Activated naive CD4-positive, alpha-beta T cell treated with anti-CD3 and anti-CD28 coated beads, Interleukin-2, amount 10 ng/mL, durations not matched to agents 7 days and 5 days (primary cell): Measurements from ENCODE around the gene IMMP2L.

Experiments
- CTCF ChIA-PET: fragments of 350-600 bp; sonication (Branson Sonifier 250); formaldehyde crosslinking; loops from one replicate; lab custom pipeline; 2021; ENCODE audit warnings: antibody characterized with exemption; lab: Charles Lee
- DNase-seq: peaks from one replicate; pipeline ENCODE4 v3.0.0-alpha.2; 2020
- H3K27ac Mint-ChIP-seq: one replicate; pipeline ENCODE4 v1.8.0; 2021; ENCODE audit warnings: mild to moderate bottlenecking, moderate library complexity, mixed read lengths
- H3K27me3 Mint-ChIP-seq: one replicate; pipeline ENCODE4 v1.8.0; 2021; ENCODE audit warnings: mild to moderate bottlenecking, mixed read lengths
- H3K36me3 Mint-ChIP-seq: one replicate; pipeline ENCODE4 v1.8.0; 2021; ENCODE audit warnings: mixed read lengths
- H3K4me1 Mint-ChIP-seq: one replicate; pipeline ENCODE4 v1.8.0; 2021; ENCODE audit warnings: mixed read lengths
- H3K4me3 Mint-ChIP-seq: one replicate; pipeline ENCODE4 v1.8.0; 2021; ENCODE audit warnings: mild to moderate bottlenecking, moderate library complexity, mixed read lengths
- H3K9me3 Mint-ChIP-seq: one replicate; pipeline ENCODE4 v1.8.0; 2021; ENCODE audit warnings: mixed read lengths

IMMP2L gene

DNA sequence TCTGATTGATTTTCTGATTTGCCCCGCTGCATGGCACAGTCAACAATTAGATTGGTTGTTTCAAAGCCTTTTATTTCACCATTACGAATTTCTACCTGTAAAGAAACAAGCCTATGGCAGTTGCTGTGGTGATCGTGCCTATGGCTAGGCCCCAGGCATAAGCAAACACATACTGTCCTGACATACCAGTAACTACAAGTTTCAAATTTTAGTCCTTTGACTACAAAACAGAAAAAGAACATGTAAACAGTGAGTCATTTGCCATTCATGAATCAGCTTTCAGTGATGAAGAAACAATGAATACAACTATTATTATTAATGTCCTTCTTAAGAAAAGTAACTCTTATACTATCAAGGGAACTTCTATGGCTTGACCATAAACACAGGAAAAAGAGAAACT, 639.4 kb downstream of the IMMP2L start:
- no peaks in the 10 kb centered on the region for H3K27me3 Mint-ChIP-seq
- peaks cover 10% of the 10 kb centered on the region for H3K36me3 Mint-ChIP-seq
- CTCF ChIA-PET, result no interaction called here
- H3K4me1 Mint-ChIP-seq, result peaks cover 23% of the 10 kb centered on the region
- no peak overlapping the region for H3K27ac Mint-ChIP-seq
- H3K9me3 Mint-ChIP-seq, result no peaks in the 10 kb centered on the region
- no peak for DNase-seq
- no peak overlapping the region for H3K4me3 Mint-ChIP-seq

GRCh38 chr7:110921595-110922151, 640.6 kb downstream of the IMMP2L start:
- Mint-ChIP-seq H3K27me3 (no peaks in the 10 kb centered on the region), H3K9me3 (no peaks in the 10 kb centered on the region), H3K36me3 (peaks cover 6% of the 10 kb centered on the region), H3K4me1 (peaks cover 15% of the 10 kb centered on the region), H3K27ac (no peak overlapping the region), H3K4me3 (no peak overlapping the region)
- CTCF ChIA-PET, result no interaction called here
- DNase-seq, result no peak

DNA sequence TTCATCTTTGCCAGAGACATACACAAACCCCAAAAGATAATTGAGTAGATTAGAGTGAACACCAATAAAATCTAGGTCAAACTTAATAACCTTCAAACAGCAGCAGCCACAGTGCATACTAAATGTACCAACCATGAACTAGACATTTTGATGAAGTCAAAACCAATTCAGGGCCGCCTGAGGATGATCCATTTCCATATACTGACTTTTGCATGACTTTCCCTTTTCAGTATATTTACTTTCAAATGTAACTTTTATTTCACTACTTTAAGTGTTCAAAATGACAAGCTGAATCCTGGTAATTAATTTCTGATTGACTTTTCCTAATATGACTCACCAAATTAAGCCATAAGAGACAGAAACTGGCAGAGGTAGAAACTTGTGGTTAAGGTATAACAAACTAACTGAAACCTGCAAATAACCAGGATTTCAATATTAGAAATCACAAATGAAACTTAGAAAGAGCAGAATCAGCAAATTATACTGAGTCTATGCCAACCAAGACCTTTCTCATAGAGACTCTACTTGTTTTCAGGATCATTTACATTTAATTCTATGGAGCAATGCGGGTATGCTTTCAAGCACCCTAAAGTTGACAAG, 643.2 kb downstream of the IMMP2L start:
- Mint-ChIP-seq H3K4me1 (peaks cover 21% of the 10 kb centered on the region), H3K4me3 (no peak overlapping the region), H3K9me3 (no peaks in the 10 kb centered on the region), H3K27ac (no peak overlapping the region), H3K36me3 (peaks cover 11% of the 10 kb centered on the region), H3K27me3 (no peaks in the 10 kb centered on the region)
- CTCF ChIA-PET, result interaction anchor here (0.8 kb wide), 1 partner anchor 13 kb away, joined by 3 read pairs; no protein-coding TSS in a partner anchor
- DNase-seq, result no peak

- no peak for DNase-seq
- Mint-ChIP-seq H3K27ac (no peak overlapping the region), H3K4me3 (no peak overlapping the region), H3K27me3 (no peaks in the 10 kb centered on the region), H3K36me3 (peaks cover 10% of the 10 kb centered on the region), H3K4me1 (peaks cover 12% of the 10 kb centered on the region), H3K9me3 (peaks cover 1% of the 10 kb centered on the region)
- CTCF ChIA-PET, result no interaction called here
Measured at GRCh38 chr7:110914263-110914662, 648.0 kb downstream of the IMMP2L start.

GRCh38 chr7:110911632-110912031, 650.7 kb downstream of the IMMP2L start:
- no peak overlapping the region for H3K4me3 Mint-ChIP-seq
- H3K4me1 Mint-ChIP-seq, result peaks cover 19% of the 10 kb centered on the region
- no peaks in the 10 kb centered on the region for H3K27me3 Mint-ChIP-seq
- CTCF ChIA-PET, result no interaction called here
- no peak for DNase-seq
- peaks cover 15% of the 10 kb centered on the region for H3K9me3 Mint-ChIP-seq
- H3K36me3 Mint-ChIP-seq, result peaks cover 23% of the 10 kb centered on the region
- no peak overlapping the region for H3K27ac Mint-ChIP-seq

DNA sequence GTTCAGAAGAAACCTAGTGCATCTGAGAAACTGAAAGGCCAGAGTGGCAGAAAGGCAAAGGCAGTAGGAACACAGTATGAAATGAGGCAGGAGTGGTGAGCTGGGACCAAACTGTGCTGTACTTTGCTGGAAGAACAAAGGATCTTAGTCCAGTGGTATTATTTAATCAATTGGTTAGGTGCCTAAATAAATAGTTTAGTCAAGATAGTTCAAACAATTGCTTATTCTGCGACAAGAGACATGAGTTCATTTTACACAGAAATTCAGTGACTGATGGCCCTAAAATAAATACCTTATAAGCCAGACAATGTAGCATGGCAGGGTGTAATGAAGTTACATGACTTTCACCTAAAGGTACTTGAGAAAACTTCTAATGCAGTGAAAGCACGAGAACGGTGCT, 653.2 kb downstream of the IMMP2L start:
- no peaks in the 10 kb centered on the region for H3K27me3 Mint-ChIP-seq
- H3K4me3 Mint-ChIP-seq, result no peak overlapping the region
- peaks cover 37% of the 10 kb centered on the region for H3K4me1 Mint-ChIP-seq
- peaks cover 33% of the 10 kb centered on the region for H3K36me3 Mint-ChIP-seq
- H3K9me3 Mint-ChIP-seq, result peaks cover 19% of the 10 kb centered on the region
- no peak overlapping the region for H3K27ac Mint-ChIP-seq
- no peak for DNase-seq
- CTCF ChIA-PET, result no interaction called here

DNA sequence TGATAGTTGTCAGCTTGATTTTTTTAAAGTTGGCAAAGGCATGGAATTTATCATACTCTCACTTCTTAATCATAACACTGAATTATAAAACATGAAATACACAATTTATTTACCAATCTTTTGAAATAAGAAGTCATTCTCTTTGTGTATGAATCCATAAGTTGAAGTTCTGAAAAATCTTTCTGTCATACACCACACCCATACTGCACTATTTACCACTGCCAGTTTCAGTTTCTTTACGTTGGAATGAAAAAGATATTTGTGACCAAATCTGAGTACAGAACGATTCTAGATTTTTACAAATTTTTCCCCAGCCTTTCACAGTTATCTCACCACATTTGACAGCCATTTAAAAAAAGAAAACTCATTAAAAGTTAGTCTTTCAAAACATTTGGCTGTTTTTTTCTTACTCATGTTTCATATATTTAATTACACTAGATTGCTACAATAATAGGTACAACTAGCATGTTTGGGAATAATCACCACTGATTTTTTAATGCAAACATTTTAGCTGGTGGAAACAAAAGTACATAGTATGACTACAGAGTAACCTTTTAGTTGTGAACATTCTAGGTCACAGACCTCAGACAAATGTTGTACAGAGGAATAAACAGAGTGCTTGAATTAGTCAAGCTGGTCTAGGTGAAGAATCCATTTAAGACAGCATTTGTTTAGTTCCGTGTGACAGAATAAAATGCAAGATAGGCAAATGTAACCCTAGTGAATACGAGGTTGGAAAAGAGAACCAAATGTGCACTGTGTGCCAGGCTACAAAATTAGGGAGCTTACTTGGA, 656.3 kb downstream of the IMMP2L start:
- H3K27me3 Mint-ChIP-seq, result no peaks in the 10 kb centered on the region
- peak overlapping the region; percentile 49 for H3K4me3 Mint-ChIP-seq
- H3K9me3 Mint-ChIP-seq, result peaks cover 28% of the 10 kb centered on the region
- H3K27ac Mint-ChIP-seq, result peak overlapping the region; percentile 88
- CTCF ChIA-PET, result interaction anchor here (0.7 kb wide), 2 partner anchors 13 to 21 kb away, joined by 3 read pairs; no protein-coding TSS in a partner anchor
- DNase-seq, result no peak
- H3K36me3 Mint-ChIP-seq, result peaks cover 41% of the 10 kb centered on the region
- H3K4me1 Mint-ChIP-seq, result peaks cover 41% of the 10 kb centered on the region

GRCh38 chr7:110898516-110898915, 663.8 kb downstream of the IMMP2L start:
- Mint-ChIP-seq H3K27me3 (no peaks in the 10 kb centered on the region), H3K4me1 (no peaks in the 10 kb centered on the region), H3K9me3 (peaks cover 22% of the 10 kb centered on the region), H3K27ac (no peak overlapping the region), H3K4me3 (no peak overlapping the region), H3K36me3 (peaks cover 14% of the 10 kb centered on the region)
- CTCF ChIA-PET, result no interaction called here
- DNase-seq, result no peak

- CTCF ChIA-PET, result no interaction called here
- Mint-ChIP-seq H3K27me3 (no peaks in the 10 kb centered on the region), H3K36me3 (peaks cover 8% of the 10 kb centered on the region), H3K4me1 (no peaks in the 10 kb centered on the region), H3K27ac (no peak overlapping the region), H3K9me3 (peaks cover 17% of the 10 kb centered on the region), H3K4me3 (no peak overlapping the region)
- DNase-seq, result no peak
Measured at GRCh38 chr7:110897538-110897937, 664.8 kb downstream of the IMMP2L start.

GRCh38 chr7:110894111-110894510, 668.2 kb downstream of the IMMP2L start:
- Mint-ChIP-seq H3K36me3 (peaks cover 10% of the 10 kb centered on the region), H3K27ac (no peak overlapping the region), H3K4me3 (no peak overlapping the region), H3K27me3 (no peaks in the 10 kb centered on the region), H3K4me1 (peaks cover 8% of the 10 kb centered on the region), H3K9me3 (peaks cover 18% of the 10 kb centered on the region)
- CTCF ChIA-PET, result no interaction called here
- no peak for DNase-seq

DNA sequence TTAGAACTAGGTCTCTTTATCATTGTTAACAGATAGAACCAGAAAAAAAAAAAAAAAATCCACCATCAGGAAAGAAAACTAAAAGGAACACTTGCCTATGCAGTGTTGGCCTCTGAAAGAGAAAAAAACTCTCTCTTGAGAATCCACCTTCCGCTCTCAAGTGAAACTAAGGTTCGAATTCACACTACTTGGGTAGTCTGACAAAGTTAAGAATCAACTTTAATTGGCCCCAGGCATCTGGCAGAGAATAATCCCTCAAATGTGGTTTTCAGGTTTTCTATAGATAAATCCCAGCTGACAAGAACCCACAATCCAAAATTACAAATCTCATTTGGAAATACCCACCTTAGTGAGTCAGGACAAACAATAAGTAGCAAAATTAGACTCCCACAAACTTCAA, 671.1 kb downstream of the IMMP2L start:
- Mint-ChIP-seq H3K4me3 (no peak overlapping the region), H3K27ac (no peak overlapping the region), H3K4me1 (peaks cover 8% of the 10 kb centered on the region), H3K9me3 (peaks cover 18% of the 10 kb centered on the region), H3K36me3 (peaks cover 10% of the 10 kb centered on the region), H3K27me3 (no peaks in the 10 kb centered on the region)
- no peak for DNase-seq
- CTCF ChIA-PET, result no interaction called here

DNA sequence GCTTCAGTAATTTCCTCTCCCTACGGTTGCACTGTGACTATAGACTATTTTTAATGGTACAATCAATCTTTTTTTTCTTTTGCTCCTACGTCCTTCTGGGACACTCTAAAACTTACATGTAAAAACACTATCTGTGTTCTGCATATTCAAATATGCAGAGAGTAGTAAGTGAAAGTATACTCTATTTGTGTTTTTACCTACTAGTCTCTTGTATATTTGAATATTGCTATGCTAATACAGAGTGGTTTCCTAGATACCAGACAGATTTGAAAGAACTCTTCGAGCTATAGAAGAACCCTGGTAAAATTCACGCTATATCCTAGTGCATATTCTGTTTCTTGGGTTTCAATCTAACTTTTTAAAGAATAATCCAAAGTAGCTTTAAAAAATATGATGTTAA, 672.2 kb downstream of the IMMP2L start:
- H3K36me3 Mint-ChIP-seq, result peaks cover 5% of the 10 kb centered on the region
- H3K4me1 Mint-ChIP-seq, result peaks cover 8% of the 10 kb centered on the region
- H3K27me3 Mint-ChIP-seq, result no peaks in the 10 kb centered on the region
- H3K9me3 Mint-ChIP-seq, result peaks cover 16% of the 10 kb centered on the region
- H3K27ac Mint-ChIP-seq, result no peak overlapping the region
- no peak for DNase-seq
- H3K4me3 Mint-ChIP-seq, result no peak overlapping the region
- CTCF ChIA-PET, result no interaction called here

GRCh38 chr7:110889335-110889734, 673.0 kb downstream of the IMMP2L start:
- DNase-seq, result no peak
- Mint-ChIP-seq H3K27me3 (no peaks in the 10 kb centered on the region), H3K4me3 (no peak overlapping the region), H3K36me3 (peaks cover 1% of the 10 kb centered on the region), H3K27ac (no peak overlapping the region), H3K4me1 (peaks cover 8% of the 10 kb centered on the region), H3K9me3 (peaks cover 12% of the 10 kb centered on the region)
- CTCF ChIA-PET, result no interaction called here

DNA sequence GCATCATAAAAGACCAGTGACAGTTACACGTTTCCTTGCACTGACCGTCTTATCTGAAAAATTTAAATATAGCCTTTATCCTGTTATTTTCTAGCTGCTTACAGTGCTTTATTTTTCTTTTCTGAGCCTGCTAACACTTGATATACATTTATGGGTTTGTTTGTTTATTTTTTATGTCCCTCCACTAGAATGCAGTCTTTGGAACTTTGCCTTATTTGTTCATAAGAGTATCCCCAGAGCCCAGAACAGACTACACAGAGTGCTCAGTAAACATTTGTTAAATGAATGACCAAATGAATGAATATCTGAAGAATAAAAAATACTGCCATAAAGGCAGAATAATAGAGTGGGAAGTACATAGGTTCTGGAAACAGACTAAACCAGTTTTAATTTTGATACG, 673.7 kb downstream of the IMMP2L start:
- DNase-seq, result no peak
- peaks cover 5% of the 10 kb centered on the region for H3K9me3 Mint-ChIP-seq
- H3K36me3 Mint-ChIP-seq, result peaks cover 1% of the 10 kb centered on the region
- H3K27me3 Mint-ChIP-seq, result no peaks in the 10 kb centered on the region
- no peak overlapping the region for H3K4me3 Mint-ChIP-seq
- peaks cover 8% of the 10 kb centered on the region for H3K4me1 Mint-ChIP-seq
- H3K27ac Mint-ChIP-seq, result no peak overlapping the region
- CTCF ChIA-PET, result no interaction called here

DNA sequence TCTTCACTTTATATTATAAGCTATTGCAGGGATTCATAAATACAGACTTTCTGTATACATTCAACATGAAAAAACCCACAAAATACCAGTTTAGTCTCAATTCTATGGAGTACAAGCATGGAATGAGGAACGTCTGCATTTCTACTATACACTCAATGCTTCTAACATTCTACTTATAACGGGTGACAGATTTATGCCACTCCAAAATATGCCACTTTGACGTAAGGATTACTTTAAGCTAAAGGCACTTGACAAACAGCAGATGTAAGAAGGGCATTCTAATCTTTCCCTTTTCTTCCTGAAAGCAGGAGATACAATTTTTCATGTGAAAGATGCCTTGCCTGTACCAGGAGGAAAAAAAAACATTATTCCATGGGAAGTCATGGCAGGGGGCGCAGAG, 676.8 kb downstream of the IMMP2L start:
- CTCF ChIA-PET, result interaction anchor here (0.6 kb wide), 1 partner anchor 20 kb away, joined by 3 read pairs; no protein-coding TSS in a partner anchor

More for the DNA sequence above, 676.8 kb downstream of the IMMP2L start:
- peaks cover 14% of the 10 kb centered on the region for H3K4me1 Mint-ChIP-seq
- no peak overlapping the region for H3K27ac Mint-ChIP-seq
- H3K36me3 Mint-ChIP-seq, result no peaks in the 10 kb centered on the region
- no peak for DNase-seq
- no peaks in the 10 kb centered on the region for H3K9me3 Mint-ChIP-seq
- no peak overlapping the region for H3K4me3 Mint-ChIP-seq
- H3K27me3 Mint-ChIP-seq, result no peaks in the 10 kb centered on the region
